Natural killer cell treated with Interleukin-12 subunit alpha and Interleukin-12 subunit beta and Interleukin-15 and Interleukin-18, amount 100 ng/mL, for 72 hours (primary cell): ENCODE results near the gene TBC1D2B. TPM values are rescaled to one million over a fixed set of nuclear protein-coding genes. Genes with fewer than 3 reads are reported as not detected.
A peak's percentile ranks its signal among the peaks of the same experiment; 100 is the strongest.

Experiments
- ATAC-seq, 2 donors: fragments of 150-1000 bp; cut with Tn5 transposase in 1 of 2; sonication (Bioruptor Pico), chemical (Tn5 transposase) in 1 of 2; 2 replicates each; pipeline ENCODE4 v1.10.0; 2021
- DNase-seq: peaks from one replicate; pipeline ENCODE4 v3.0.0; 2022; ENCODE audit warnings: low spot score
- H3K27ac Mint-ChIP-seq, 2 donors: 1 replicate in 1 of 2; 2 replicates in 1 of 2; pipeline ENCODE4 v1.8.0; 2022; ENCODE audit warnings: mixed read lengths in 2 of 2, mild to moderate bottlenecking in 1 of 2, moderate library complexity in 1 of 2
- H3K27me3 Mint-ChIP-seq, 2 donors: 1 replicate in 1 of 2; 2 replicates in 1 of 2; pipeline ENCODE4 v1.8.0; 2022; ENCODE audit warnings: mixed read lengths in 2 of 2
- H3K36me3 Mint-ChIP-seq: one replicate; pipeline ENCODE4 v1.8.0; 2022; ENCODE audit warnings: mixed read lengths
- H3K4me1 Mint-ChIP-seq, 2 donors: 1 replicate in 1 of 2; 2 replicates in 1 of 2; pipeline ENCODE4 v1.8.0; 2022; ENCODE audit warnings: low read depth in 2 of 2, mixed read lengths in 2 of 2, mild to moderate bottlenecking in 1 of 2
- H3K4me3 Mint-ChIP-seq: one replicate; pipeline ENCODE4 v1.8.0; 2022; ENCODE audit warnings: mixed read lengths
- H3K9me3 Mint-ChIP-seq: 2 replicates; pipeline ENCODE4 v1.8.0; 2022; ENCODE audit warnings: mixed read lengths
- total RNA-seq, 2 donors: library from RNA; stranded (reverse); gene quantifications; one replicate each; pipeline ENCODE4 v1.2.3, GENCODE V29; 2022

TBC1D2B gene
- total RNA-seq, 2 donors from 2014 or later, result 54.1 to 97.0 TPM

DNA sequence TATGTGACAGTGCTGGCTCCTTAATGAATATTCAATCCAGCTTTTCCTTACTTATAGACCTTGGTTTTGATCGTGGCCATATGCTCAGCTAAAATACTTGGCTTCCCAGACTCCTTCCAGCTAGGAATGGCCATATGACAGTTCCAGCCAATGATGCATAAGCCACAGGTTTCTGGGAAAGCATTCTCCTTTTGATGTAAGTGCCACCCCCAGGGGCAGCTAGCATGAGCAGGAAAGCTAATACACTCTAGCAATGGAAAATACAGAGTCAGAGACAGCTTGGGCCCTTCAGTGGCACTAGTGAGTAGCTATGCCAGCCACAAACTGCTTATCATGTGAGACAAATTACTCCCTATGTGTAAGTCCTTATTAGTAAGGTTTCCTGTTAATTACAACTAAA, 26.7 kb downstream of the TBC1D2B start:
- Mint-ChIP-seq H3K4me1 (peaks cover 69 to 94% of the 10 kb centered on the region in 2 donors), H3K27ac (peak overlapping the region; percentile 91 to 97), H3K9me3 (no peaks in the 10 kb centered on the region), H3K4me3 (peak overlapping the region; percentile 89), H3K27me3 (no peaks in the 10 kb centered on the region), H3K36me3 (peaks cover 6% of the 10 kb centered on the region)
- DNase-seq, result no peak
- ATAC-seq, result no peak

GRCh38 chr15:78050441-78050809, 27.1 kb downstream of the TBC1D2B start:
- Mint-ChIP-seq H3K36me3 (peaks cover 6% of the 10 kb centered on the region), H3K27ac (peak overlapping the region; percentile 91 to 97), H3K4me3 (peak overlapping the region; percentile 89), H3K27me3 (no peaks in the 10 kb centered on the region), H3K9me3 (no peaks in the 10 kb centered on the region), H3K4me1 (peaks cover 65 to 91% of the 10 kb centered on the region in 2 donors)
- no peak for DNase-seq
- ATAC-seq, result peak; percentile 14 to 38

GRCh38 chr15:78049691-78050440, 27.6 kb downstream of the TBC1D2B start:
- Mint-ChIP-seq H3K27ac (peak overlapping the region; percentile 91 to 97), H3K4me1 (peaks cover 64 to 91% of the 10 kb centered on the region in 2 donors), H3K27me3 (no peaks in the 10 kb centered on the region), H3K9me3 (no peaks in the 10 kb centered on the region), H3K36me3 (peaks cover 6% of the 10 kb centered on the region), H3K4me3 (peak overlapping the region; percentile 89)
- ATAC-seq (peak; percentile 78 to 91), DNase-seq (peak; percentile 85)

DNA sequence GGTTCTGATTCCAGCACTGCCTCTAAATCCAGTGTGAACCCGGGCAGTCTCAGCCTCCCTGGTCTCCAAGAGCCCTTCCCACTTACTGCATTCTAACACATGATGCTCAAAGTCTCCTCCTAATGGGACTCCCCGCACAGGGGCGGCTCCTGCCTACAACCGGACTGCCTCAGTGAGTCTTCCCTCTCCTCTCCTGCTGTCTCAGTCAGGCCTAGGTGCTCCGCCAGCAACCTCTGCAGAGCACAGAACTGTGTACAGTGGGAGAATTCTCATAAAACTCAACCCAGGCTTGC, 28.9 kb downstream of the TBC1D2B start:
- DNase-seq, result no peak
- H3K27ac Mint-ChIP-seq, result peak overlapping the region; percentile 85 to 97
- H3K4me3 Mint-ChIP-seq, result peak overlapping the region; percentile 89
- no peaks in the 10 kb centered on the region for H3K9me3 Mint-ChIP-seq
- peaks cover 12% of the 10 kb centered on the region for H3K36me3 Mint-ChIP-seq
- H3K4me1 Mint-ChIP-seq, result peaks cover 71 to 91% of the 10 kb centered on the region in 2 donors
- no peaks in the 10 kb centered on the region for H3K27me3 Mint-ChIP-seq
- no peak for ATAC-seq

GRCh38 chr15:78047761-78048627, 29.5 kb downstream of the TBC1D2B start:
- Mint-ChIP-seq H3K4me1 (peaks cover 75 to 85% of the 10 kb centered on the region in 2 donors), H3K36me3 (peaks cover 12% of the 10 kb centered on the region), H3K27me3 (no peaks in the 10 kb centered on the region), H3K27ac (peak overlapping the region; percentile 85 to 97), H3K4me3 (peak overlapping the region; percentile 89), H3K9me3 (no peaks in the 10 kb centered on the region)
- DNase-seq (no peak), ATAC-seq (peak in 1 of 2 donors; percentile 36)

DNA sequence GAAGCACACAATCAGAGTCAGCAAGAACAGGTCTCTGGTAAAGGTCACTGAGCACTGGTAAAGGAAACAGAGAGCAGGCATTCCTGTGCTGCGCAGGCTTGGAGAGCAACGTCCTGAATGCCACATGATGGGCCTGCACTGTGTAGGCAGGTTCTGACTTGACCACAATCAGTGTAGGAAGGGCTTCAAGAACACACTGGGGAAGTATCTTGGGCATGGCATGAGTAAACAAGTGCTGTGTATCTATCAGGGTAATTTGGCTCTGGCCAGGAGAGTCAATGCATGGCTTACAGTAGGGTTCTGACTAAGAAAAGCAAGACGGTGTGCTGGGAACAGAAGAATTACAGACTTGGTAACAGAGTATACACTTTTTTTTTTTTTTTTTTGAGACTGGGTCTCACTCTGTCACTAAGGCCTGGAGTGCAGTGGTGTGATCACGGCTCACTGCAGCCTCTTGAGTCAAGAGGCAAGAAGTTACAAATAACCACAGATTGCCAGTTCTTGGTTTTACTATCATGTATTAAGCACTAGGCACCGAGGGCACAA, 30.6 kb downstream of the TBC1D2B start:
- H3K36me3 Mint-ChIP-seq, result peaks cover 14% of the 10 kb centered on the region
- H3K27ac Mint-ChIP-seq, result peak overlapping the region; percentile 85 to 97
- H3K9me3 Mint-ChIP-seq, result no peaks in the 10 kb centered on the region
- peaks cover 72 to 85% of the 10 kb centered on the region in 2 donors for H3K4me1 Mint-ChIP-seq
- no peaks in the 10 kb centered on the region for H3K27me3 Mint-ChIP-seq
- DNase-seq (no peak), ATAC-seq (peak; percentile 53 to 77)
- peak overlapping the region; percentile 77 for H3K4me3 Mint-ChIP-seq

DNA sequence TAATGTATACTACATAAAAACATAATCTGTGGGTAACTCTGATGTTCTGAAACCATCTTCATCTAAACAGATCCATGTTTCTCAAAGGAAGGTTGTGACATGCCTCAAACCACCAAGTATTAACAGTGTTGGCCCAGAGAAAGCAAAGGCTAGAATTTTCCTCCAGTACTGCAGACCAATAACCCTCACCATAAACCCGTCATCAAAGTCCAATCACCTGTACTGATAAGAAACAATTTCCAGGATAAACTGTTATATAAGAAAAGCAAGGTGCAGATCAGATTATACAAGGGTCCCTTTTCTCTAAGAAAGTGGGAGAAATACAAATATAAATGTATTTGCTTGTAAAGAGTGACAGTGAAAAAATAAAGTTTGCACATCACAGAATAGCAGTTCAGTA, 32.3 kb downstream of the TBC1D2B start:
- Mint-ChIP-seq H3K4me3 (peak overlapping the region; percentile 55), H3K9me3 (no peaks in the 10 kb centered on the region), H3K27me3 (no peaks in the 10 kb centered on the region), H3K4me1 (peaks cover 64 to 81% of the 10 kb centered on the region in 2 donors), H3K27ac (peak overlapping the region; percentile 57 to 89), H3K36me3 (peaks cover 14% of the 10 kb centered on the region)
- no peak for ATAC-seq
- DNase-seq, result no peak

- Mint-ChIP-seq H3K4me1 (peaks cover 63 to 81% of the 10 kb centered on the region in 2 donors), H3K9me3 (no peaks in the 10 kb centered on the region), H3K27me3 (no peaks in the 10 kb centered on the region), H3K4me3 (peak overlapping the region; percentile 87), H3K27ac (peak overlapping the region; percentile 79 to 89), H3K36me3 (peaks cover 14% of the 10 kb centered on the region)
- no peak for DNase-seq
- peak; percentile 82 to 91 for ATAC-seq
Observed at GRCh38 chr15:78044407-78045155, 32.9 kb downstream of the TBC1D2B start.

DNA sequence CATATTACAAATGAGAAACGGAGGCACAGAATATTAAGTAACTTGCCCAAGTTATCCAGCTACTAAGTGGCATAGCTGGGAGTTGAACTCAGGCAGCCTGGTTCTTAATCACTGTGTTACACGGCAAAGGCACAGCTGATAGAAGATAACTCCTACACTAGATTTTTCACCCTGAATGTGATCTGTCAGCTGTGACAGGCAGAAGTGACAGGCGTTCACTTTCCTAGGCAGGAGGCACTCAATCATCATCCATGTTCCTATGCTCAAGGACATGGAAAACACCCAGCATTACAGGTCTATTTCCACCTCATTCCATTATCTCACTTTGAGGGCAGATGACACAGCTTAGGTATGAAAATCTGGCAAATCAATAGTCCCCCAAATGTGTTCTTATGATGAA, 35.6 kb downstream of the TBC1D2B start:
- H3K36me3 Mint-ChIP-seq, result peaks cover 14% of the 10 kb centered on the region
- H3K4me3 Mint-ChIP-seq, result no peak overlapping the region
- no peaks in the 10 kb centered on the region for H3K9me3 Mint-ChIP-seq
- peaks cover 50 to 77% of the 10 kb centered on the region in 2 donors for H3K4me1 Mint-ChIP-seq
- no peaks in the 10 kb centered on the region for H3K27me3 Mint-ChIP-seq
- ATAC-seq, result no peak
- peak overlapping the region in 1 of 2 donors; percentile 89 for H3K27ac Mint-ChIP-seq
- DNase-seq, result no peak

GRCh38 chr15:78040653-78041244, 36.8 kb downstream of the TBC1D2B start:
- Mint-ChIP-seq H3K27me3 (no peaks in the 10 kb centered on the region), H3K4me1 (peaks cover 50 to 78% of the 10 kb centered on the region in 2 donors), H3K36me3 (peaks cover 14% of the 10 kb centered on the region), H3K9me3 (no peaks in the 10 kb centered on the region), H3K4me3 (peak overlapping the region; percentile 34), H3K27ac (peak overlapping the region; percentile 66 to 86)
- DNase-seq (no peak), ATAC-seq (no peak)

GRCh38 chr15:78038585-78039247, 38.8 kb downstream of the TBC1D2B start:
- no peak for ATAC-seq
- Mint-ChIP-seq H3K27ac (peak overlapping the region; percentile 66 to 75), H3K4me1 (peaks cover 58 to 81% of the 10 kb centered on the region in 2 donors), H3K27me3 (no peaks in the 10 kb centered on the region), H3K4me3 (no peak overlapping the region), H3K36me3 (peaks cover 8% of the 10 kb centered on the region), H3K9me3 (no peaks in the 10 kb centered on the region)
- DNase-seq, result no peak

DNA sequence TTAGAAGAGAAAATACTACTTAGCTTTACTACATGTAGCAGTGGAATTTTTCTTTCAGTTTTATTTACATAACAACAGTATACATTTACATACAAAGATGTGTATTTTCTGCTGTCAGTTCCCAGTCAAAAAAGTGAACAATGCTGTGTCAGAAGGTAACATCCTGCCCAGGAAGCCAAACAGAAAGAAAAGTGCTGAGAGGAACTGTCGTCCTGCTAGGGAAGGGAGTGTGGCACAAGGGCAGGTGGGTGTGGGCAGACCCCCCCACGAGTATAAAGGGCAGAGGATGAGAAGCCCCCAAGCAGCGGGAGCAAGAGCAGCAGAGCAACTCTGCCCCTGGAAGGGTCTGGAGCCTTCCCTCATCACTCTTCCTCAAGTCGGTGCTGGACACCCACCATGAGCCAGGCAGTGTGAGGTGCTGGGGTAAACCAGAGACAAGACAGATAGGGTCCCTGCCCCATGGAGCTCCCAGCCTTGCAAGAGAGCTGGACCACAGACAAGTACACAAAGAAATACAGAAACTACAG, 39.7 kb downstream of the TBC1D2B start:
- peak overlapping the region; percentile 66 to 75 for H3K27ac Mint-ChIP-seq
- H3K4me1 Mint-ChIP-seq, result peaks cover 55 to 88% of the 10 kb centered on the region in 2 donors
- no peak for DNase-seq
- ATAC-seq, result no peak
- peaks cover 8% of the 10 kb centered on the region for H3K36me3 Mint-ChIP-seq
- H3K27me3 Mint-ChIP-seq, result no peaks in the 10 kb centered on the region
- no peaks in the 10 kb centered on the region for H3K9me3 Mint-ChIP-seq
- peak overlapping the region; percentile 34 for H3K4me3 Mint-ChIP-seq
